K562 (cell line): ENCODE results near the gene UBE2L6. TPM values are rescaled to one million over a fixed set of nuclear protein-coding genes. Genes with fewer than 3 reads are reported as not detected.

Experiments used
- DPF2 ChIP-seq: fragments of 450-650 bp; IDR thresholded peaks from 2 replicates; pipeline ENCODE4 v1.6.1; 2016
- HDAC3 ChIP-seq: fragments of 450-650 bp; IDR thresholded peaks from 2 replicates; pipeline ENCODE4 v1.6.1; 2018; ENCODE audit warnings: borderline replicate concordance, mild to moderate bottlenecking, moderate library complexity; ENCODE audit not compliant: partially characterized antibody
- KAT2B ChIP-seq: IDR thresholded peaks from one replicate; pipeline ENCODE4 v1.6.1; 2012; ENCODE audit warnings: low read depth, mild to moderate bottlenecking, control low read depth, inconsistent platforms, low read length, moderate library complexity
- POU5F1 ChIP-seq: fragments of 150-350 bp; IDR thresholded peaks from 2 replicates; pipeline ENCODE4 v1.6.1; 2014; ENCODE audit warnings: borderline replicate concordance, low read length, low read depth, mild to moderate bottlenecking; ENCODE audit not compliant: partially characterized antibody
- RBM17 ChIP-seq: fragments of 200-400 bp; formaldehyde crosslinking; IDR thresholded peaks from 2 replicates; pipeline ENCODE4 v1.6.1; 2017; ENCODE audit warnings: low read depth, mild to moderate bottlenecking, low read length, borderline replicate concordance
- RBM25 ChIP-seq: fragments of 200-400 bp; formaldehyde crosslinking; IDR thresholded peaks from 2 replicates; pipeline ENCODE4 v1.6.1; 2018; ENCODE audit warnings: low read length, low read depth, moderate library complexity; ENCODE audit not compliant: severe bottlenecking
- SMARCA5 ChIP-seq: fragments of 450-650 bp; IDR thresholded peaks from 2 replicates; pipeline ENCODE4 v1.6.1; 2016
- SNIP1 ChIP-seq: fragments of 450-650 bp; IDR thresholded peaks from 2 replicates; pipeline ENCODE4 v1.7.1; 2017; ENCODE audit warnings: low read depth, mild to moderate bottlenecking
- TAF15 ChIP-seq: fragments of 200-400 bp; formaldehyde crosslinking; IDR thresholded peaks from 2 replicates; pipeline ENCODE4 v1.6.1; 2017; ENCODE audit warnings: mild to moderate bottlenecking, low read depth, low read length, moderate library complexity
- TEAD2 ChIP-seq: fragments of 450-650 bp; IDR thresholded peaks from 2 replicates; pipeline ENCODE4 v1.6.1; 2016; ENCODE audit warnings: missing genetic modification characterization, control low read depth, missing compliant biosample characterization
- ZNF311 ChIP-seq: fragments of 250-450 bp; sonication (Bioruptor Pico); IDR thresholded peaks from 2 replicates; pipeline ENCODE4 v1.4.0; 2020; ENCODE audit warnings: mild to moderate bottlenecking, moderate library complexity
- polyA plus RNA-seq, 8 experiments: library from polyadenylated mRNA; depleted of rRNA in 4 of 8; stranded (reverse) in 5 of 8; unstranded in 3 of 8; fragments of >200 nt; fragmentation: Nextera tagmentation in 2 of 8; fragmentation: Illumina TruSeq in 1 of 8; extraction: Ambion mirVana in 2 of 8; extraction: Trizol in 1 of 8; gene quantifications; 2 replicates each; pipeline versions ENCODE4 v1.2.1 to v1.2.3, GENCODE V29; 2011 to 2014; ENCODE audit warnings: inconsistent platforms in 1 of 8, missing spikeins in 1 of 8
- total RNA-seq, 7 experiments: library from RNA; depleted of rRNA in 6 of 7; stranded (reverse); fragments of >200 nt in 6 of 7; fragmentation: Illumina TruSeq in 2 of 7; extraction: Trizol in 2 of 7; gene quantifications; 2 replicates each; pipeline versions ENCODE4 v1.2.1 to v1.2.3, GENCODE V29; 2011 to 2021; ENCODE audit warnings: low replicate concordance in 1 of 7
- TF ChIP-seq, protein P1 (sequence below), 2 experiments: IDR thresholded peaks; 2 replicates each; pipeline ENCODE4 v1.6.1; 2011; ENCODE audit warnings: borderline replicate concordance in 1 of 2, control low read depth in 1 of 2, low read depth in 1 of 2, low read length in 1 of 2, mild to moderate bottlenecking in 1 of 2, mixed read lengths in 1 of 2, moderate library complexity in 1 of 2; ENCODE audit not compliant: insufficient read depth in 1 of 2, insufficient read length in 1 of 2, poor library complexity in 1 of 2, severe bottlenecking in 1 of 2; ENCODE audit errors: extremely low read depth in 1 of 2
- TF ChIP-seq, protein P2 (sequence below): fragments of 250-450 bp; sonication (Bioruptor Pico); IDR thresholded peaks from 2 replicates; pipeline ENCODE4 v1.4.0; 2020; ENCODE audit warnings: borderline replicate concordance
- TF ChIP-seq, protein P3 (sequence below): sonication (generic); formaldehyde crosslinking; IDR thresholded peaks from 2 replicates; pipeline ENCODE4 v1.9.0; 2022; ENCODE audit warnings: mild to moderate bottlenecking, missing genetic modification reagents
- TF ChIP-seq, protein P4 (sequence below): sonication (generic); formaldehyde crosslinking; IDR thresholded peaks from 2 replicates; pipeline ENCODE4 v1.5.0; 2020; ENCODE audit warnings: missing genetic modification reagents

Gene UBE2L6
- total and polyA plus RNA-seq, 9 of the 15 experiments (the other 6 are each of a cell fraction or from before 2014, with no cell fraction given) = 5.9 to 24.9 (median 9.7) TPM

DNA sequence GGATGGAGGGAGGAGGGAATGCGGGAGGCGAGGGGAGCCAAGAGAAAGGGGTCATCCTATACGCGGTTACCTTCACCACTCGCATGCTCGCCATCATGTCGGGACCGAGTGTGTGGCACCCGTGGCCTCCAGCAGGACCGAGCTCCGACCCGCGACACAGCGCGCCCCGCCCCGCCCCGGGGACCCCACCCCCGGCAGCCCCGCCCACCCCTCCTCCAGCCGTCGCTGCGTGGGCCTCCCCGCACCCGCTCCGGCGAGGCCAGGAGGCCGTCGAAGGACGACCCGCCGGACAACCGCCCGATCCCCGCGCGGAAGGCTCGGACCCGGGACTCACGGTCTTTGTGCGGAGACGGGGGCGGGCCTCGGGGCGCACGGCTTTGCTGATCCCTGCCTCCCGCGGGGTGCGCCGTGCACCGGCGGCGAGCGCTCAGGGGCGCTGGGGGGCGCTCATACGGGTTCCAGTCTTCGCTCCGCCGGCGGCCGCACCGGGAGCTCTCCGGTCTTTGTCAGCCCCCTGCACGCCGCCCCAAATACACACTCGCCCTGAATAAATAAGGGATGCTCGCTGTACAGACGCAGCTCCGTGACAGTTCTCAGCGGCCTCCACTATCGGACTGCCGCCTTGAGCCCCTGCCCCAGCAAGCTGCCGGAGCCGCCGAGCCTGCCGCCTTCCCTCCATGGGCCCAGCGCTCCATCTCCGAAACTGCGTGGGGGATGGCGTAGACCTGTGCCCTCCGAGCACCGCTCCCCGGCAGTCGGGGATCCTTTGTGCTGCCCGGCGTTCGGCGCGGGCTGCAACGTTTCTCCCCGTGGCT is at the start of gene UBE2L6 (continued):
- TF ChIP-seq, protein P1, sequence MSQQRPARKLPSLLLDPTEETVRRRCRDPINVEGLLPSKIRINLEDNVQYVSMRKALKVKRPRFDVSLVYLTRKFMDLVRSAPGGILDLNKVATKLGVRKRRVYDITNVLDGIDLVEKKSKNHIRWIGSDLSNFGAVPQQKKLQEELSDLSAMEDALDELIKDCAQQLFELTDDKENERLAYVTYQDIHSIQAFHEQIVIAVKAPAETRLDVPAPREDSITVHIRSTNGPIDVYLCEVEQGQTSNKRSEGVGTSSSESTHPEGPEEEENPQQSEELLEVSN (IDR thresholded peaks at IDR 0.05; ENCODE audit: borderline replicate concordance in 1 of 2, extremely low read depth in 1 of 2, insufficient read depth in 1 of 2, insufficient read length in 1 of 2, low read depth in 1 of 2, low read length in 1 of 2, poor library complexity in 1 of 2, severe bottlenecking in 1 of 2) = peak; percentile 13
- TF ChIP-seq DPF2 = peak; percentile 38; the same call in 1 of the 2 replicates
- TF ChIP-seq, protein P2, sequence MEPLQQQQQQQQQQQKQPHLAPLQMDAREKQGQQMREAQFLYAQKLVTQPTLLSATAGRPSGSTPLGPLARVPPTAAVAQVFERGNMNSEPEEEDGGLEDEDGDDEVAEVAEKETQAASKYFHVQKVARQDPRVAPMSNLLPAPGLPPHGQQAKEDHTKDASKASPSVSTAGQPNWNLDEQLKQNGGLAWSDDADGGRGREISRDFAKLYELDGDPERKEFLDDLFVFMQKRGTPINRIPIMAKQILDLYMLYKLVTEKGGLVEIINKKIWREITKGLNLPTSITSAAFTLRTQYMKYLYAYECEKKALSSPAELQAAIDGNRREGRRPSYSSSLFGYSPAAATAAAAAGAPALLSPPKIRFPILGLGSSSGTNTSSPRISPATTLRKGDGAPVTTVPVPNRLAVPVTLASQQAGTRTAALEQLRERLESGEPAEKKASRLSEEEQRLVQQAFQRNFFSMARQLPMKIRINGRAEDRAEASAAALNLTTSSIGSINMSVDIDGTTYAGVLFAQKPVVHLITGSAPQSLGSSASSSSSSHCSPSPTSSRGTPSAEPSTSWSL (CRISPR knock-in tag) = no peak
- TF ChIP-seq ZNF311 (CRISPR knock-in tag) = no peak
- TF ChIP-seq, protein P3, sequence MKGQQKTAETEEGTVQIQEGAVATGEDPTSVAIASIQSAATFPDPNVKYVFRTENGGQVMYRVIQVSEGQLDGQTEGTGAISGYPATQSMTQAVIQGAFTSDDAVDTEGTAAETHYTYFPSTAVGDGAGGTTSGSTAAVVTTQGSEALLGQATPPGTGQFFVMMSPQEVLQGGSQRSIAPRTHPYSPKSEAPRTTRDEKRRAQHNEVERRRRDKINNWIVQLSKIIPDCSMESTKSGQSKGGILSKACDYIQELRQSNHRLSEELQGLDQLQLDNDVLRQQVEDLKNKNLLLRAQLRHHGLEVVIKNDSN = no peak
- TF ChIP-seq TEAD2 (tag) = no peak
- TF ChIP-seq, protein P4, sequence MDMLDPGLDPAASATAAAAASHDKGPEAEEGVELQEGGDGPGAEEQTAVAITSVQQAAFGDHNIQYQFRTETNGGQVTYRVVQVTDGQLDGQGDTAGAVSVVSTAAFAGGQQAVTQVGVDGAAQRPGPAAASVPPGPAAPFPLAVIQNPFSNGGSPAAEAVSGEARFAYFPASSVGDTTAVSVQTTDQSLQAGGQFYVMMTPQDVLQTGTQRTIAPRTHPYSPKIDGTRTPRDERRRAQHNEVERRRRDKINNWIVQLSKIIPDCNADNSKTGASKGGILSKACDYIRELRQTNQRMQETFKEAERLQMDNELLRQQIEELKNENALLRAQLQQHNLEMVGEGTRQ (CRISPR knock-in tag) = no peak
- TF ChIP-seq POU5F1 = no peak
- TF ChIP-seq TAF15 = no peak
- no peak for TF ChIP-seq KAT2B
- peak; percentile 22 for TF ChIP-seq RBM25
- peak; percentile 73; the same call in 1 of the 2 replicates for TF ChIP-seq SMARCA5
- TF ChIP-seq HDAC3 = no peak
- no peak for TF ChIP-seq RBM17
- TF ChIP-seq SNIP1 = no peak
